GM12875 (cell line): ENCODE results near the gene ERC2.

ENCODE experiments used
- H3K4me3 ChIP-seq: one replicate; pipeline ENCODE4 v1.5.1; 2011; ENCODE audit warnings: low read depth, low read length, control low read depth
- CTCF ChIP-seq: IDR thresholded peaks from 2 replicates; pipeline ENCODE4 v1.5.1; 2011; ENCODE audit warnings: low read depth, mild to moderate bottlenecking, control low read depth, inconsistent platforms, low read length, moderate library complexity, borderline replicate concordance; ENCODE audit not compliant: insufficient read depth

The ERC2 gene

GRCh38 chr3:56370991-56371775, 97.1 kb downstream of the ERC2 start:
- TF ChIP-seq CTCF, result no peak
- H3K4me3 ChIP-seq, result no peak overlapping the region

- no peak overlapping the region for H3K4me3 ChIP-seq
- no peak for TF ChIP-seq CTCF
Observed at GRCh38 chr3:56369914-56370313, 98.4 kb downstream of the ERC2 start.

- H3K4me3 ChIP-seq, result no peak overlapping the region
- no peak for TF ChIP-seq CTCF
Observed at GRCh38 chr3:56368846-56369245, 99.4 kb downstream of the ERC2 start.

- H3K4me3 ChIP-seq, result no peak overlapping the region
- TF ChIP-seq CTCF, result no peak
Observed at GRCh38 chr3:56366641-56367162, 101.6 kb downstream of the ERC2 start.

- H3K4me3 ChIP-seq, result no peak overlapping the region
- TF ChIP-seq CTCF, result no peak
Observed at GRCh38 chr3:56365905-56366640, 102.2 kb downstream of the ERC2 start.

- TF ChIP-seq CTCF, result no peak
- H3K4me3 ChIP-seq, result no peak overlapping the region
Observed at GRCh38 chr3:56364665-56365064, 103.6 kb downstream of the ERC2 start.

- no peak overlapping the region for H3K4me3 ChIP-seq
- no peak for TF ChIP-seq CTCF
Observed at GRCh38 chr3:56363720-56364119, 104.5 kb downstream of the ERC2 start.
